Endothelial cell of umbilical vein (primary cell): ENCODE results near the gene MICA. TPM values are rescaled to one million over a fixed set of nuclear protein-coding genes. Genes with fewer than 3 reads are reported as not detected.

ENCODE experiments used
- BruUV-seq: library from RNA; stranded (reverse); fragments of 400-500 nt; replicated peaks from 2 replicates; lab custom pipeline; 2021; lab: Mats Ljungman, UMichigan
- CTCF ChIA-PET: fragments of 300-600, 350-600 bp; sonication (Branson Sonifier 250); formaldehyde crosslinking; loops from one replicate; lab custom pipeline; 2021; ENCODE audit warnings: antibody characterized with exemption, inconsistent platforms; lab: Charles Lee
- POLR2A ChIA-PET: fragments of 300-600, 350-600 bp; sonication (Branson Sonifier 250); formaldehyde crosslinking; loops from one replicate; lab custom pipeline; 2021; ENCODE audit warnings: antibody characterized with exemption, inconsistent platforms; lab: Charles Lee
- DNase-seq: peaks from one replicate; pipeline ENCODE4 v3.0.0-alpha.2; 2011; ENCODE audit warnings: low read depth, low spot score
- FAIRE-seq: peaks from 2 replicates; lab custom pipeline; 2011; peaks lifted over from hg19 to GRCh38; lab: Jason Lieb, UNC
- H2AFZ ChIP-seq: 2 replicates; pipeline ENCODE4 v1.6.0; 2012; ENCODE audit warnings: low read depth, low read length, control low read depth, inconsistent platforms
- H3K27ac ChIP-seq: 2 replicates; pipeline ENCODE4 v1.5.1; 2011; ENCODE audit warnings: low read depth, mild to moderate bottlenecking, control low read depth, low read length, moderate library complexity; ENCODE audit not compliant: insufficient read depth
- H3K27me3 ChIP-seq, 2 experiments: 2 replicates each; pipeline versions ENCODE4 v1.6.0 to v1.6.1; 2011; ENCODE audit warnings: low read length in 2 of 2, mixed read lengths in 1 of 2; ENCODE audit not compliant: control insufficient read depth in 2 of 2, insufficient read depth in 2 of 2
- H3K36me3 ChIP-seq, 2 experiments: 2 replicates in 1 of 2; 3 replicates in 1 of 2; pipeline ENCODE4 v1.5.1; 2011; ENCODE audit warnings: low read length in 2 of 2, mild to moderate bottlenecking in 1 of 2, moderate library complexity in 1 of 2; ENCODE audit not compliant: control insufficient read depth in 2 of 2, insufficient read depth in 2 of 2; ENCODE audit errors: extremely low read depth in 1 of 2
- H3K4me1 ChIP-seq: 3 replicates; pipeline ENCODE4 v1.5.1; 2011; ENCODE audit warnings: mild to moderate bottlenecking, low read length; ENCODE audit not compliant: control insufficient read depth, insufficient read depth; ENCODE audit errors: extremely low read depth
- H3K4me2 ChIP-seq: 2 replicates; pipeline ENCODE4 v1.6.1; 2011; ENCODE audit warnings: low read length, control low read depth, mixed read lengths; ENCODE audit not compliant: insufficient read depth
- H3K4me3 ChIP-seq, 3 experiments: fragments of 200-600 bp in 1 of 3; sonication (generic), shearing (Covaris generic) in 1 of 3; replicated peaks in 1 of 3; 2 replicates each; pipeline ENCODE4 v1.5.1; 2011 to 2016; ENCODE audit warnings: control low read depth in 3 of 3, low read length in 3 of 3, mild to moderate bottlenecking in 2 of 3, inconsistent platforms in 1 of 3, low read depth in 1 of 3, moderate library complexity in 1 of 3; ENCODE audit not compliant: insufficient read depth in 1 of 3
- H3K79me2 ChIP-seq: 2 replicates; pipeline ENCODE4 v1.6.0; 2012; ENCODE audit warnings: low read length, inconsistent platforms; ENCODE audit not compliant: control insufficient read depth, insufficient read depth
- H3K9ac ChIP-seq: replicated peaks from 2 replicates; pipeline ENCODE3; 2011; ENCODE audit warnings: low read length, control low read depth; ENCODE audit not compliant: insufficient read depth; ENCODE audit errors: extremely low read depth
- H3K9me1 ChIP-seq: replicated peaks from 3 replicates; pipeline ENCODE4 v1.6.0; 2011; ENCODE audit warnings: mild to moderate bottlenecking, low read length; ENCODE audit not compliant: control insufficient read depth, insufficient read depth; ENCODE audit errors: extremely low read depth
- H3K9me3 ChIP-seq: replicated peaks from 2 replicates; pipeline ENCODE4 v1.5.1; 2012; ENCODE audit warnings: low read length, inconsistent platforms; ENCODE audit not compliant: control insufficient read depth, insufficient read depth
- H4K20me1 ChIP-seq: replicated peaks from 2 replicates; pipeline ENCODE3; 2011; ENCODE audit warnings: mild to moderate bottlenecking, low read length; ENCODE audit not compliant: control insufficient read depth, insufficient read depth; ENCODE audit errors: extremely low read depth
- CTCF ChIP-seq, 2 donors: IDR thresholded peaks; 1 replicate in 1 of 2; 2 replicates in 1 of 2; pipeline ENCODE4 v1.5.1; 2011; ENCODE audit warnings: low read length in 2 of 2, mild to moderate bottlenecking in 2 of 2, moderate library complexity in 2 of 2, control low read depth in 1 of 2, inconsistent platforms in 1 of 2, low read depth in 1 of 2; ENCODE audit not compliant: insufficient read depth in 1 of 2; ENCODE audit errors: extremely low read depth in 1 of 2
- EZH2 ChIP-seq: IDR thresholded peaks from 2 replicates; pipeline ENCODE4 v1.6.1; 2012; ENCODE audit warnings: borderline replicate concordance, low read depth, mild to moderate bottlenecking, moderate library complexity, low read length, inconsistent platforms; ENCODE audit not compliant: severe bottlenecking
- FOS ChIP-seq: IDR thresholded peaks from 2 replicates; pipeline ENCODE4 v1.6.1; 2011; ENCODE audit warnings: mild to moderate bottlenecking, low read length, moderate library complexity, borderline replicate concordance; ENCODE audit not compliant: insufficient read depth
- GATA2 ChIP-seq: IDR thresholded peaks from 2 replicates; pipeline ENCODE4 v1.7.0; 2011; ENCODE audit warnings: low read depth, mild to moderate bottlenecking, moderate library complexity, mixed read lengths, low read length; ENCODE audit not compliant: insufficient read length, insufficient read depth
- JUN ChIP-seq: IDR thresholded peaks from 2 replicates; pipeline ENCODE4 v1.6.1; 2011; ENCODE audit warnings: borderline replicate concordance, low read depth; ENCODE audit not compliant: insufficient read length, insufficient read depth
- MYC ChIP-seq: IDR thresholded peaks from one replicate; pipeline ENCODE4 v1.6.1; 2011; ENCODE audit warnings: mild to moderate bottlenecking, low read depth, low read length
- POLR2A ChIP-seq: IDR thresholded peaks from 2 replicates; pipeline ENCODE4 v1.6.1; 2012; ENCODE audit warnings: low read depth, mild to moderate bottlenecking, control low read depth, low read length
- POLR2AphosphoS5 ChIP-seq: IDR thresholded peaks from 2 replicates; pipeline ENCODE4 v1.6.1; 2012; ENCODE audit warnings: low read depth, mild to moderate bottlenecking, control low read depth, low read length, moderate library complexity; ENCODE audit not compliant: insufficient read depth
- dilution Hi-C: fragments of 300-500 bp; cut with MboI; formaldehyde crosslinking; loops from one replicate; pipeline ENCODE4 v1.15.0; 2019; ENCODE audit warnings: low sequenced_read_pairs; ENCODE audit not compliant: extremely low pct_ligation_motif_present
- intact Hi-C: fragments of 100-400 bp; cut with micrococcal nuclease; formaldehyde crosslinking; loops from one replicate; pipeline ENCODE4 v1.10.0; 2022
- polyA plus RNA-seq, 4 experiments: library from polyadenylated mRNA; depleted of rRNA in 3 of 4; stranded (reverse) in 3 of 4; unstranded in 1 of 4; fragments of >200 nt; gene quantifications; 2 replicates each; pipeline versions ENCODE4 v1.2.1 to v1.2.3, GENCODE V29; 2011 to 2012; ENCODE audit warnings: missing spikeins in 1 of 4
- total RNA-seq: library from RNA; stranded (reverse); gene quantifications from 2 replicates; pipeline ENCODE4 v1.2.3, GENCODE V29; 2021
- TF ChIP-seq, protein P1 (sequence below): IDR thresholded peaks from 2 replicates; pipeline ENCODE4 v1.6.1; 2011; ENCODE audit not compliant: insufficient read depth, insufficient read length

The MICA gene
- total and polyA plus RNA-seq, 2 donors (not counting 3 experiments of a cell fraction or from before 2014, with no cell fraction given), result 42.5 to 99.3 TPM

- Histone ChIP-seq H4K20me1 (no peaks in the 10 kb centered on the region), H3K9ac (no peak overlapping the region), H3K4me3 (no peak overlapping the region), H3K9me1 (no peaks in the 10 kb centered on the region), H3K27ac (no peak overlapping the region), H3K4me2 (no peak overlapping the region), H3K4me1 (peaks cover 2% of the 10 kb centered on the region), H3K79me2 (no peaks in the 10 kb centered on the region), H3K27me3 (peaks cover 28 to 41% of the 10 kb centered on the region in 2 experiments), H3K9me3 (no peaks in the 10 kb centered on the region), H2AFZ (no peak overlapping the region), H3K36me3 (peaks cover 0 to 2% of the 10 kb centered on the region in 2 experiments)
- TF ChIP-seq GATA2 (no peak), FOS (no peak), JUN (no peak), CTCF (IDR thresholded peaks at IDR 0.05; ENCODE audit: extremely low read depth in 1 of 2, insufficient read depth in 1 of 2, low read depth in 1 of 2, low read length in 2 of 2) (no peak), POLR2A (no peak), POLR2AphosphoS5 (no peak), MYC (no peak), EZH2 (no peak)
- TF ChIP-seq, protein P1, sequence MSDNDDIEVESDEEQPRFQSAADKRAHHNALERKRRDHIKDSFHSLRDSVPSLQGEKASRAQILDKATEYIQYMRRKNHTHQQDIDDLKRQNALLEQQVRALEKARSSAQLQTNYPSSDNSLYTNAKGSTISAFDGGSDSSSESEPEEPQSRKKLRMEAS, result no peak
- dilution Hi-C loops, result no loop called here
- intact Hi-C loops, result no loop called here
- no TSS peak for BruUV-seq
- ChIA-PET POLR2A (no interaction called here), CTCF (interaction anchor here (1.0 to 1.1 kb wide), 2 partner anchors 9 kb away, joined by 3 to 17 read pairs; no protein-coding TSS in a partner anchor)
- FAIRE-seq, result no peak
- DNase-seq, result no peak
Measured at GRCh38 chr6:31357886-31358285, 45.5 kb upstream of the MICA start.
